HG02840 (cell line): Measurements from ENCODE around the gene AIG1.
"Not testable (repeated sequence)": the region's sequence is repeated elsewhere in the genome, so short reads cannot be mapped to it uniquely, and the experiment has no call there.

Experiments used
- ATAC-seq: cut with Tn5 transposase; IDR thresholded peaks from one replicate; pipeline ENCODE4 v1.9.1; 2021; ENCODE audit warnings: mild to moderate bottlenecking, moderate library complexity, moderate number of reproducible peaks; ENCODE audit not compliant: unreplicated experiment, low FRiP score

AIG1 gene, protein sequence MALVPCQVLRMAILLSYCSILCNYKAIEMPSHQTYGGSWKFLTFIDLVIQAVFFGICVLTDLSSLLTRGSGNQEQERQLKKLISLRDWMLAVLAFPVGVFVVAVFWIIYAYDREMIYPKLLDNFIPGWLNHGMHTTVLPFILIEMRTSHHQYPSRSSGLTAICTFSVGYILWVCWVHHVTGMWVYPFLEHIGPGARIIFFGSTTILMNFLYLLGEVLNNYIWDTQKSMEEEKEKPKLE

DNA sequence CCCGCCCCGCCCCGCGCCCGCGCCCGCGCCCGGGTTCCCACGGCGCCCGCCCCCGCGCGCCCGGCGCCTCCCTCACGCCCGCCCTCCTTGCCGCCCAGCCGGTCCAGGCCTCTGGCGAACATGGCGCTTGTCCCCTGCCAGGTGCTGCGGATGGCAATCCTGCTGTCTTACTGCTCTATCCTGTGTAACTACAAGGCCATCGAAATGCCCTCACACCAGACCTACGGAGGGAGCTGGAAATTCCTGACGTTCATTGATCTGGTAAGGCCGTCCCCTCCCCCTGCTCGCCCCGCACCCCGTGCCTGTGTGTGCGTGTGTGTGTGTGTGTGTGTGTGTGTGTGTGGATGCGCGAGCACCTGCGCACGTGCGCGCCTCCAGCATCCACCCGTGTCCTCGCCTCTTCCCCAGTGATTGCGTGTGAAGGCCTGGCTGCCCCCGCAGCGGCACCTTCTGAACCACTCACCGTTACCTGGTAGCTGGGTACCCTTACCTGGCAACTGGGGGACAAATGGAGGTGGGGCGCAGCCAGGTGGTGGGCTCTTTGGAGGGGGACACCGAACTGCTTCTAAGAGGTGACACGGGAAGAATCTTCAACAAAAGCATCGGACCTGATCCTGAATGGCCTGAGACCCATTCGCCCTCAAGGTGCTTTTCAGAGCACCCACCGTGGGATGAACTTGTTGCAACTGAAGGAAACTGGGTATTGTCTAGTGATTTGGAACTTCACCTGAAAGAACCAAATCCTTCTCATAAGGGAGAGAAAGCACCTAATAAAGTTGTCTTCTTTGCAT, at the start of gene AIG1:
Gene AIG1, plus strand, starts transcription at position 84 of the 791 bp plus-strand sequence. Its CDS starts 37 bp downstream, at position 121.
- peak; percentile 68 for ATAC-seq

DNA sequence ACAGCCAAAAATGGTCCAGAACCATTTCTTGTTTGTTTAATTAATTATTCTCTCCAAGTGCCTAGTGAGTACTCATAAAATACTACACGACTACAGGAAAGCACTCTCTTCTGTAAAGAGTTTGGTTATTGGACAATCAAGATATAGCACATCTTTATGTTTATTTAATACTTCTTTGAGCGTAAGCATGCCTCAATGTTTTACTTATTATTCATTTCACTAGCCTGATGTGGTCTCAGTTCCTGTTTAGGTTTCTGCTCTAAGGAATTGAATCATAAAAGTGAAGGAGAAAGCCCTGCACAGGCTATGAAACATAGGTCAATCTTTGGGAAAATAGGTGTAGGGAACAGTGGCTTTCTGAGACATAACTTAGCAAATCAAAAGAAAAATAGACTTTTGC, 45.9 kb upstream of the AIG1 start:
- ATAC-seq: no peak

DNA sequence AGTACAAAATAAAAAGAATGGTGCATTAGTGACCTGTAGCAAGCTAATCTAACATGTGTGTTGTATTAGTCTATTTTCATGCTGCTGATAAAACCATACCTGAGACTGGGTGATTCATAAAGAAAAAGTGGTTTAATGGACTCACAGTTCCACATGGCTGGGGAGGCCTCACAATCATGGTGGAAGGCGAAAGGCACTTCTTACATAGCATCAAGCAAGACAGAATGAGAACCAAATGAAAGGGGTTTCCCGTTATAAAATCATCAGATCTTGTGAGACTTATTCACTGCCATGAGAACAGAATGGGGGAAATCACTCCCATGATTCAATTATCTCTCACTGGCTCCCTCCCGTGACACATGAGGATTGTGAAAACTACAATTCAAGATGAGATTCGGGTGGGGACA, 45.4 kb upstream of the AIG1 start:
- ATAC-seq: no peak

DNA sequence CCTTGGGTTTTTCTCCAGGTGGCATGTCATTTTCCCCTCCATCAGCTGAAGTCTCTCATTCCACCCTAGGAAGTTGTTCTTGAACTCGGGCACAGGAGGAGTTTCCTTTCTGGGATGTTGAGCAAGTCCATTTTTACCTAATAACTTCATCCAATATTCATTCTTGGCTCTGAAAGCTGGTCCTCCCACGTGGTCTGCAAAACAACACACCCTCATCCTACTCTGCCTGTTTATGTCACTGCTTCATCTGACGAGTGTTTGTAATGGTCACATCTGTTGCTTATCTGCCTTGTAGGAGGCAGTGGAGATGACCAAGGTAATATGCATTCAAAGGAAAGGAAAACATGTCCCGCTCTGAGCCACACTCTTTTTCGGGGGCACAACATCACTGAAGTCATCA, 41.7 kb upstream of the AIG1 start:
- ATAC-seq: no peak

DNA sequence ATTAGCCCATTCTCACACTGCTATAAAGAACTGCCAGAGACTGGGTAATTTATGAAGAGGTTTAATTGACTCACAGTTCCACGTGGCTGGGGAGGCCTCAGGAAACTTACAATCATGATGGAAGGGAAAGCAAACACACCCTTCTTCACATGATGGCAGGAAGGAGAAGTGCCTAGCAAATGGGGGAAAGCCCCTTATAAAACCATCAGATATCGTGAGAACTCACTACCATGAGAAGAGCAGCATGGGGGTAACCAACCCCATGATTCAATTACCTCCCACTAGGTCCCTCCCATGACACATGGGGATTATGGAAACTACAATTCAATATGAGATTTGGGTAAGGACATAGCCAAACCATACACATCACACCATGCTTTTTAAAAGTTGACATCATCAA, 39.8 kb upstream of the AIG1 start:
- ATAC-seq: not testable (repeated sequence)

DNA sequence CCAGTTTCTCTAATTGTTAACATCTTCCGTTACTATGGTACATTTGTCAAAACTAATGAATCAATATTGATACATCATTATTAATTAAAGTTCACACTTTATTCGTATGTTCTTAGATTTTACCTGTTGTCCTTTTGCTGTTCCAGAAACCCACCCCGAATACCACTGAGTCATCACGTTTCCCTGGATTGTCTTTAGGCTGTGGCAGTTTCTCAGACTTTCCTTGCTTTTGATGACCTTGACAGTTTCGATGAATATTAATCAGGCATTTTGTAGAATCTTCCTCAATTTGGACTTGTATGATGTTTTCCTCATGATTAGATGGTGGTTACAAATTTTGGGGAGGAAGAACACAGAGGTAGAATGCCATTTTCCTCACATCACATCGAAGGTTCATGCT, 39.1 kb upstream of the AIG1 start:
- ATAC-seq: no peak

DNA sequence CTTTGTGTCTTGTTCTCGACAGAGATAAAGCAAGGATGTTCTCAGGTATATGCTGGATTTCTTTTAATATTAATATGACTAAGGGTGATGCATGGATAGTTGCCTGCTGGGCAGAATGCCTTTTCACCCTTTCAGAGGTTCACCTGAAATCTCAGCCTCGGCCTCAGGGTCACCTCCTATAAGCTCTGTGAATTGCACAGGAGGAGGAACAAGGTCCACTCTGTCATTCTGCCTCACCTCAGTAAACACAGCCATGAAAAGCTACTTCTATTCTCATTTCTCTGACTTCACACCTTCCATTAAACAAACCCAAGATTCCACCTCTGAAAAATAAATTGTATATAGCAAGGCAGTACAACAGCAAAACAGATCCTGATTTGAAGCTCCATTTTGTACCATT, 38.1 kb upstream of the AIG1 start:
- ATAC-seq: no peak

DNA sequence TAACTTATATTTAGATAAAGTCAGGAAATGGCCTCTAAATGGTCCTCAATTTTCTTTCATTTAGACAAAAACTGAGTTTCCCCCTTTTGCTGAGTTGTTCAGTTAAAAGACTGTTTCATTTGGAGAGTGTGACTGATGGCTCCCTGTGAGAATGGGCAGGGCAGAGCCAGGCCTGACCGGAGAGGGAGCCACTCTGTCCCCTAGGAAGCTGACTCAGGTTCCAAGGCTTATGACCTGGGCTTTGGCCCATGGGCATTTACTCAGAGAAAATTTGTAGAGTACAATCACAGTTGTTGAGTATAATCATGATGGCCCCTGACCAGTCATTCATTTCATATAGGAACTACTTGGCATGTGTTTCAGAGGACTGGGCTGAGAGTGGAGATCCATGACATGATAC, 37.0 kb upstream of the AIG1 start:
- ATAC-seq: no peak

DNA sequence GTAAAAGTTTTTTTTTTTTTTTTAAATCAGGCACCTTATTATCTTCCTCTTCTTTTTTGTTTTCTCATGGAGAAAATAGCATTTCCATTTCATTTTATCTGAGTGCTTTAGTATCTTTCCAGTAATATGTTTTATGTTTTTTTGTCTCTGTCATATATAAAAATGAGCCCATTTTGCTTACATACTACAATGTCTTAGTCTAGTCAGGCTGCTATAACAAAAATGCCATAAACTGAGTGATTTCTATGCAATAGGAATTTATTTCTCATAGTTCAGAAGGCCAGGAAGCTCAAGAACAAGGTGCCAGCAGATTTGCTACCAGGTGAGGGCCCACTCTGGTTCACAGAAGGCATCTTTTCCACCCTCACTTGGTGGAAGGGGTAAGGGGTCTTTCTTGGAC, 35.7 kb upstream of the AIG1 start:
- no peak for ATAC-seq

DNA sequence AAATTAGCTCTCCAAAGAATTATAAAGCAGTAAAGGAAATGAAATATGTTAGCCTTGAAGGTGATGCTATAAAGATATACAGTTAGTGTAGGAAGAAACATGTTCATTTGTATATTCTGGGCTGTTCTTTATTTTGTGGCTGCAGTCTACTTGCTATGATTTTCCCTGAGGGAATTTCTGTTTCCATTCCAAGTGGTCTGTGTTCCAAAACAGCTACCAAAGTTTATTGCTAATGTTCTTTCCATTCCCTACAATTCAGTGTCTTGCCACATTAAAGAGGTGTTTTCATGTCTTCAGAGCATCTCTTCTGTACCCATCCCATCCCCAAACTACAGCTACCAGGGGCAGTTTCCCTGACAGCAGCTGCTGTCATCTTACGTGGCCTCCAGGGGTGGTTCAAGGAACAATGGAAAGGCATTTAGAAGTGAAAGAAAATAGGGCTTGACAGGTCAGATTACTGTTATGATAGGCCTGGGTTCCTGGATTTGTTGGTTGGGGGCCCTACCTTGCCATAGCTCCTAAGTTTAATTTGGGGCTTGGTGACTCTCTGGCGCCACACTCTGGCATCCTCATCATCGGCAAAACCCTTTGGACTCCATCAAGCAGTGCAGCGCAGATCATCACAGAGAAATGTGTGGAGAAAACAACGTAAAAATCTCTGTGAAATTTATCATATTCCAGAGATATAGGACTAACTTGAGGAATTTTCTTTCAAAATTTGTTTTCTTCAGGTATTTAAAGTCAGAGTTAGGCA, 33.8 kb upstream of the AIG1 start:
- ATAC-seq: no peak

DNA sequence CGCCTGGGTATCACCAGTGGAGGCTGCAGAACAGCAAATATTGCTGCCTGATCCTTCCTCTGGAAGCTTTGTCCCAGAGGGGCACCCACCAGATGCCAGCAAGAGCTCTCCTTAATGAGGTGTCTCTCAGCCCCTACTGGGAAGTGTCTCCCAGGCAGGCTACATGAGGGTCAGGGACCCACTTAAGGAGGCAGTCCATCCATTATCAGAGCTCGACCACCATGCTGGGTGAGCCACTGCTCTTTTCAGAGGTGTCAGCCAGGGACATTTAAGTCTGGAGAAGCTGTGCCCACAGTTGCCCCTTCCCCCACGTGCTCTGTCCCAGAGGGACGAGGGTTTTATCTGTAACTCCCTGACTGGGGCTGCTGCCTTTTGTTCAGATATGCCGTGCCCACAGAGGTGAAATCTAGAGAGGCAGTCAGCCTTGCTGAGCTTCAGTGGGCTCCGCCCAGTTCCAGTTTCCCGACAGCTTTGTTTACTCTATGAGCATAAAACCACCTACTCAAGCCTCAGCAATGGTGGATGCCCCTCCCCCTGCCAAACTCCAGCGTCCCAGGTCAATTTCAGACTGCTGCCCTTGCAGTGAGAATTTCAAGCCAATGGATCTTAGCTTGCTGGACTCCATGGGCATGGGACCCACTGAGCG, 25.9 kb upstream of the AIG1 start:
- no peak for ATAC-seq

DNA sequence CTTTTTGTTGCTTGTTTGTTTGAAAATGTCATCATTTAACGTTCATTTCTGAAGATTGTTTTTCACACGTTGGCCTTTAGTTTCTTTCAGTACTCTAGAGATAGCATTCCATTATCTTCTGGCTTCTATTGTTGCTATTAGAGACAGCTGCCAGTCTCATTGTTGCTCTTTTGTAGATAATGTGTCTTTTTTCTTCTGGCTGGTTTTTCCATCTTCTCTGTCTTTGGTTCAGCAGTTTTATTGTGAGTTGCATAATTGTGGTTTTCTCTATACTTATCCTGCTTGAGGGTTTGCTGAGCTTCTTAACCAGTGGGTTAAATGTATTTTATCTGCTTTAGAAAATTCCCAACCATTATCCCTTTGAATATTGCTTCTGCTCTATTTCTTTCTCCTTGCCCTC, 23.2 kb upstream of the AIG1 start:
- ATAC-seq: no peak

DNA sequence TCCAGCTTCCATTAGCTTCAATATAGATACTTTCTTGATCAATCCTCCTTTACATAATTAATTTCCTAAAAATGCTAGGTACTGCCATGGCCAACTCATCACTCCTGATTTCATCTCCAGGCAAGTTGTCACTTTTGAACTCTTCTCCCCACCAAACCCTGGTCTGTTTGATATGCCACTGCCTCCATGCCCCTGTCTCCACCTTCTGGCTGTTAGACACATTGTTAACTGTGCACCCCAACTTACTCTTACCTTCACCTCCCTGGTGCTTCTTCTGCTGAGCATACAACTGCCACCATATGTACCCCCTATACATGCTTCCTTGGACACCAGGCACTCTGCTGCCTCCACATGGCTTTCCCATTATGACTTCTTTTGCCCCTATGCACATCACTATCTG, 21.9 kb upstream of the AIG1 start:
- ATAC-seq: no peak

DNA sequence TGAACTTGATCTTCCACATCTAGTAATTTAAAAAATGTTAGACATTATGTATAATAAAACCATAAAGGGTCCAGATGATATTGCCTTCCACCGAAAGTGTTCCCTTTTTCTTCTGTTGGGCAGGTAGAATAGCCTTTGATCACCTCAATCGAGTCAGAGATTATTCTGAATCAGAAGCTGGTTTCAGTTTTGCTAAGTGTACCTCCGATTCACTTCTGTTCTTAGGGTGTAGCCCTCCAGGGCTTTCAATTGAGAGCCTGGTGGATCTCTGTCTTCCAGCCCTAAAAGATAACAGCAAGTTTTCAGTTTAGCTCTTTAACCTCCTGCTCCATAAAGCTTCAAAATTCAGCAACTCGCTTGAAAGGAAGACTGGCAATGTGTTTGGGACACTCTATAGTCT, 21.1 kb upstream of the AIG1 start:
- ATAC-seq: no peak

DNA sequence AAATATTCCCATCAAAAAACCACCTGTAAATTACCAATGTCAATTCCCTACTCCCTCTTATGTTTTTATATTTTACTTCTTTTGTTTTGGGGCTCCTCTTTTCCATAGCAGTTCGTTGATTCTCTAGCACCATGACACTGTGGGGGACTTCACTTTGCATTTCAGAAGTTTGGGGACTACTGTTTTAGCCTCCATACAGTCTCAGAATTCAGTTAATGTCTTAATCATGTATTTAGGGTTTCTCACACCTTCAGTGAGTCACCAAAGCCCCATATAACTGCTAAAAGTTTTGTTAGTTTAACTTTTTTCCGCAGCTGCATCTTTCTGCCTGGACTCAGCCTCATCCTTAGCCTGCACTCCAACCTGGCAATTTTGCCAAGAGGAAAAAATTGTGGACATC, 20.7 kb upstream of the AIG1 start:
- ATAC-seq: no peak

DNA sequence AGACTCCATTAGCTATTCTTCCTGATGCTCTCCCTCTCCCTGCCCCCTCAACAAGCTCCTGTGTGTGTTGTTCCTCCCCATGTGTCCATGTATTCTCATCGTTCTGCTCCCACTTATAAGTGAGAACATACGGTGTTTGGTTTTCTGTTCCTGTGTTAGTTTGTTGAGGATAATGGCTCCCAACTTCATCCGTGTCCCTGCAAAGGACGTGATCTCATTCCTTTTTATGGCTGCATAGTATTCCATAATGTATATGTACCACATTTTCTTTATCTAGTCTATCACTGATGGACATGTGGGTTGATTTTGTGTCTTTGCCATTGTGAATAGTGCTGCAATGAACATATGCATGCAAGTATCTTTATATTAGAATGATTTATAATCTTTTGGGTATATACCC, 16.3 kb upstream of the AIG1 start:
- not testable (repeated sequence) for ATAC-seq

DNA sequence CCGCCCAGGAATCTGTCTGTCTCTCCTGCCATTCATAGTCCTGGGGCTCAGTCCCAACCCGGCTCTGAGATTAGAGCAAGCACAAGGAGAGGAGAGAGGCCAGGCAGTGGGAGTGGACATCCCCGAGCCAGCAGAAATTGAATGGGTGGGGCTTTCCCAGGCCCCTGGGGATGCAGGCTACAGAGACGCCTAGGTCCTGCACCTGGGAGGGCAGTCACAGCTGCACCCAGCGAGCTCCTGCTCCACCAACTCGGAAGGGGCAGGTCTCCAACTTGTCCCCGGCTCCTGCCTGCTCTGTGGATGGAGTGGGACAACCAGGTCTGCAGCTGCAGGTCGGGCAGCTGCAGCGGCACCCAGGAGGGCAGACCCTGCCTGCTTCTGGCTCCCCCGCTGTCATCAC, 11.1 kb upstream of the AIG1 start:
- no peak for ATAC-seq

DNA sequence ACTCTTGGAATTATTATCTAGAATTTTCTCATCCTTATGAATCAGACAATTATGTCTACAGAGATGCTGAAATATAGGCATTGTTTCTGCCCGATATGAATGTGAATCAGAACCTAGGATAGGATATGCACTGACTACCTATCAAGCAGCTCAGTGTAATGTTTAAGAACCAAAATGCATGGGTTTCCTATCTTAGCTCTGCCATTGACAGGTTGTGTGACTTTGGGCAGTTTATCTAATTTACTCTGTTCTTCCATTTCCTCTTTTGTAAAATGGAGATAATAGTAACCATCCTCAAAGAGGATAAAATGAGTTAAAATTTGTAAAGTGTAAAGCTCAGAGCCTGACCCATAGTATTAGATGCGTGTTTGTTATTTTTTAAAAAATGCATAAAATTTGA, 10.2 kb upstream of the AIG1 start:
- ATAC-seq: no peak

DNA sequence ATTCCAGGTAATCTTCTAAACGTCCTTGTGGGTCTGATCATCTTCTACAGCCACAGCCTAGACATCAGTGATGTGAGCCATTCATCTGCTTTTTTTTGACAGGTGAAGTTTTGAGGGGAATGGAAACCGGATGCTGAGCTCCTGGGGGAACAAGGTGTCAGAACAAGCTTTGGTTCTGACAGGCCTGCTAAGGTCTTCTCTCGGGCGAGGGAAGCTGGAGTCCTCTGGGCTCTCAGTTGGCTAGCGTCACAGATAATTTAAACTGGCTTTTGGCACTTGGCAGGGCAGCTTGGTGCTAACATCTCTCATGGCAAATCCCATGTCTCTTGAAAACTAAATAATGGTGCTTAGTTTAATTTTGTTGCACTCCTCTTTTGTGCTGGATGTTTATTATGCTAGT, 8.4 kb upstream of the AIG1 start:
- ATAC-seq: no peak

DNA sequence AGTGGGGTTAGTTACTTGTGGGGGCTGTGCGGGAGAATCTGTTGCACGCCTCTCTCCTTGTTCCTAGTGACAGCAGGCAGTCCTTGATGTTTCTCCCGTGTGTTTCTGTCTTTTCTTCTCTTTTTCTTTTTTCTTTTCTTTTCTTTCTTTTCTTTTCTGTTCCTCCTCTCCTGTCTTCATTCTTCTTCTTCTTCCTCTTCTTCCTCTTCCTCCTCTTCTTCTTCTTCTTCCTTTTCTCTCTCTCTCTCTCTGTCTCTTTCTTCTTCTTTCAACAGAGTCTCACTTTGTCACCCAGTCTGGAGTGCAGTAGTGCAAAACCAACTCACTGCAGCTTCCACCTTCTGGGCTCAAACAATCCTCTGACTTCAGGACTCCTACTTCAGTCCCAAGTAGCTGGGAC, 6.8 kb upstream of the AIG1 start:
- no peak for ATAC-seq

DNA sequence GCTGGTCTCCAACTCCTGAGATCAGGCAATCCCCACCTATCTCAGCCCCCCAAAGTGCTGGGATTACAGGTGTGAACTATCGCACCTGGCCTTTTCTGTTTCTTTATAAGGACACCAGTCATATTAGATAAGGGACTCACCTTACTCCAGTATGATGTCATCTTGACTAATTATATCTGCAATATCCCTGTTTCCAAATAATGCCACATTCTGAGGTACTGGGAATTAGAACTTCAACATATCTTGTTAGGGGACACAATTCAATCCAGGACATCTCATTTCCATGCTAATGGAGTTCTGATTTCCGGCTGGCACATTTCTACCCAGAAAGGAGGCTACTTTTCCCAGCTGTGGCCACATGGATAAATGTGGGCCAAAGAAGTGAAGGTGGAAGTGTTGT, 6.4 kb upstream of the AIG1 start:
- no peak for ATAC-seq
